ENCODE measurements around the gene EFR3B.
A peak's percentile ranks its signal among the peaks of the same experiment; 100 is the strongest.
"Not testable (repeated sequence)": the region's sequence is repeated elsewhere in the genome, so short reads cannot be mapped to it uniquely, and the experiment has no call there.

Gene EFR3B

DNA sequence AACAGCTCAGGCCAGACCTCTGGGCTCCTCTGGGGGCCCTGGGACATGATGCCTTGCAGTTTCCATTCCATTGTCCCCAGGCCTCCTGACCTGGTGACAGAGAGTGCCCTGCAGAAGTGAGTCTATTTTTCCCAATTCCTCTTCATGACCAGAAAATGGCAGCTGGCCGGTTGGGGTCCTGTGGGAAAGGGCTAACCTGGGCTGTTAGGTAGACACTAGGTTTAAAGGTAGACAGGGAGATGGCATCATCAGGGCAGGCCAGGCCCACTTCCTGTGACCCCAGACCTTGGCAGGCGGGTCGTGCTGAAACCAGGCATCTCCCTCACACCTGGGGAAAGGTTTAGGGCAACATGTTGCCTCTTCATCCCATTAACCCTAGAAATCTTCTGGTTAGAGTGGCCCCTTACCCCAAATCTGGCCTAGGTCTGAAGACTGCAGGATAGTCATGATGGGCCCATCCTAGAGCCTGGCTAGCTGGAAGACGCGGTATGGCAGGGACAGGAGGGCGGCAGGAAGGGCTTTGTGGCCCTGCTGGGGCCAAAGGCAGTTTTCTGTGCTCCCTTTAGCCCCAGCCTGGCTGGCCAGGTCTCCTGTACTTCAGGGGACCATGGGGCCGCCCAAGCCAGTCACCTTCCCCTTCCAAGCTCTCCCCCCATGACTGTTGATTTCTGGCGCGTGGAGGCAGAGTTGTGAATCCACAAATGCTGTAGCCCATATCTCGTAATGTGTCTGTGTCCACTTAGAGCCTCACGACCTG, 116.4 kb downstream of the EFR3B start:
- DNase-seq: no peak

DNA sequence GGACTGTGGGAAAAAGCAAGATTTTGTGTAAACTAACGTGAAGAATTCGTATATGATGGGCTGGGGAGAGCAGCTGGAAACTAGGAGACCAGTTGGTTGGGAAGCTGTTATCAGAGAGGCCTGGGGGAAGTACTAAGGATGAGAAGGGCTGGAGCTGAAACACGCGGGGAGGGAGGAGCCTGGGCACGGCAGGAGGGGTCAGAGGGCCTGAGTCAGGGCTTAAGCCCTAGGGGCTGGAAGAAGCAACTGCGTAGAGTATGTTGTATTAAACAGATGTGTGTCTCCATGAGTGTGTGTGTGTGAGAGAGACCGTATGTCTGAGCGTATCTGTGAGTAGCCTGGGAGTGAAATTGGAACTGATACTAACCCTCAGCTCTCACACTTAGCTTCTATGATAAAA, 118.1 kb downstream of the EFR3B start:
- DNase-seq: no peak

DNA sequence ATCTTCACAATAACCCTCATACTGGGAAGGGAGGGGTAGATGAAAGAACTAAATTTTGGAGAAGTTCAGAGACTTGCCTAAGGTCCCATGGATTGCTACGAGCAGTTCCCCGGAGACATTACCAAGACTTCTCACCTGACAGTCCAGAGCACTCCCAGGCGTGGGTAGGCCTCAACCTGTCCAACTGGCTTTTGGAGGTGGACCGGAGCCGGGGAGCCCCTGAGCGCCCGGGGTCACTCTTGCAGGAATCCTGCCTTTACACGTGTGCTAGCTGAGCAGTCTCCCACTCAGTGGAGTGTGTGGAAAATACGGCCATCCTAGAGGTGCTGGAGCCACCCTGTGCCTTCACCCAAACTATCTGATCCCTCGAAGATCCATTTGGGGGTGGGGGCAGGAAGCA, 118.5 kb downstream of the EFR3B start:
- no peak for DNase-seq

DNA sequence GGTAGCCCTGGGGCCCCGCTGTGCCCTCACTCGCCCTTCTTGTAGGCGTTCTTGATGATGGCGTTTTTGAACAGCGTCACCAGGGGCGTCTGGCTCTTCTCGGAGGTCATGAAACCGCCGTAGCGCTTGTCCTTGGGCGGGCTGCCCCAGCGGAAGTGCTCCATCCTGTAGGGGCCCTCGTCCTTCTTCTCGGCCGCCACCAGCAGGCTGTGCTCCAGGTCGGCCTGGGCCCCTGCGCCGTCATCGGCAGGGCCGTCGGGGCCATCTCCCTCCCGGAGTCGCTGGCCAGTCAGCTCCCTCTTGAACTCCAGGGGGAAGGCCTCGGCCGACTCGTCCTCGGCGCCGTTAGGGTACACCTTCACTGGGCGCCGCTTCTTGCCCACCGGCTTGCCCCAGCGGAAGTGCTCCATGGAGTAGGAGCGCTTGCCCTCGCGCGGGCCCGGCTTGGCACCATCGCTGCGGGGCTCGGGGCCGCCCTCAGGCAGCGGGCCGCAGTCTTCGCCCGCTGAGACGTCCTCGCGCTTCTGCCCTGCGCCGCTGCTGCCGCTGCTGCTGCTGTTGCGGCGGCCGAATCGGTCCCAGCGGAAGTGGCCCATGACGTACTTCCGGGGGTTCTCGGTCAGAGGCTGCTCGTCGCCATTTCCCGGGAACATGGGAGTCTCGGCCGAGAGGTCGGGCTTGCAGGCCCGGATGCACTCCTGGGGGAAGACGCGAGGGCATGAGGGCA, 119.3 kb downstream of the EFR3B start:
- no peak for DNase-seq

DNA sequence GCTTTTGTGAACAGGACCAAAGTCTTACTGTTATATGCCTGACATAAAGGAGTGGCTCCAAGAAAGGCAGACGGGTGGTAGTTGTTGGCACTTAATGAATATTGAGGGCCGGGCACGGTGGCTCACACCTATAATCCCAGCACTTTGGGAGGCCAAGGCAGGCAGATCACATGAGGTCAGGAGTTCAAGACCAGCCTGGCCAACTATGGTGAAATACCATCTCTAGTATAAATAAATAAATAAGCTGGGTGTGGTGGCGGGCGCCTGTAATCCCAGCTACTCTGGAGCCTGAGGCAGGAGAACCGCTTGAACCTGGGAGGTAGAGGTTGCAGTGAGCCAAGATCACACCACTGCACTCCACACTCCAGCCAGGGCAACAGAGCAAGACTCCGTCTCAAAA, 120.2 kb downstream of the EFR3B start:
- DNase-seq: not testable (repeated sequence)

DNA sequence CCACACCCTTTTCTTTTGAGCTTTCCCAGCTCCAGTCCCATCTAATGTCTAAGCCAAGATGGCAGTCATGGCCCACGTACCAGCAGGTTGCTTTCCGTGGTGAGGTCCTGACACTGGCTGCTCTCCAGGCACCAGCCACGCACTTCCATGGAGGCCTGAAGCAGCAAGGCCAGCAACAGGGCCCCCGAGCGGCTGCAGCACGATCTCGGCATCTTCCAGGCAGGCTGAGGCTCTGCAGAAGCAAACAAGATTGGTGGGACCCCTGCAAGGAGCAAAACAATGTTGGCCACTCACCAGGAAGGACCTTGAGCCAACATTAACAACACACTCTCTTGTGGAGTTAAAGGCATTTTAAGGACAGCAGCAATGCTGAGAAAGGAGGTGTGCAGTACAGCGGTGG, 122.7 kb downstream of the EFR3B start:
- DNase-seq: no peak

DNA sequence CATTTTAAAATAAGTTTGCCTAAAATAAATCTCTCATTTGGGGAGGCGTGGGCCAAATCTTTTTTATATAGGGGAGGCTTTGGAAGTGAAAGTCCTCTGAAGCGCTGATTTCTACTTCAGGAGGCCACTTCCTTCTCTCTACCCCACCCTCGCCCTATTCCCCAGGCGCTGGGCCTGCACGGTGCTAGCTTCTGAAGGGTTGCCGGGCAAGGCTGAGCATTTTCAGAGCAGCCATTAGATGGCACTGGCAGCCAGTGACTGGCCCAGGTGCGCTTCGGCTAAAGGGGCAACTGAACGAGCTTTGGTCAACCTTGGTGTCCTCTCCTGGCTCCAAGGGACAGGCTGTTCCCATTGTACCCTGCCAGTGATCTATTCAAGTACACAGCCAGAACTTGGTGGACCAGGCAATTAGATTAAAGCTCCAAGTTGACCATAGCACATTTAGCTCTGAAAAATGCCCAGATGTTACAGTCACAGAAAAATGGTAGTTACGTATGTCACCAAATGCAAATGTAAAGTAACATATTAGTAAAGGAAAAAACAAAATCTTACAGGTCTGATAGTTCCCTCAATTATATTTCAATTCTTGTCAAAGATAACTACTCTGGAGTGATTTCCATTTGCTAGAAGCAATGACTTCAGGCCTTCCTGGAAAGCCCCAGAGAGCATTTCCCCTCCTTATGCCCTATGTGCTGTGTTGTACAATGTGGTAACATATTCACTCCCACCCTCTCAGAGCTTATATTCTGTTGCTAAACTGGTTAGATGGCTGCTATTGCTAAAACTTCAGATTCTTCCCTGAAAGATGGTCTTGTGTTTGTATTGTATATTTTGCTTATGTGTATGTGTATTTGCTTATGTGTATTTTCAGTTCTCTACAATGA, 124.4 kb downstream of the EFR3B start:
- DNase-seq: peak; percentile 25

DNA sequence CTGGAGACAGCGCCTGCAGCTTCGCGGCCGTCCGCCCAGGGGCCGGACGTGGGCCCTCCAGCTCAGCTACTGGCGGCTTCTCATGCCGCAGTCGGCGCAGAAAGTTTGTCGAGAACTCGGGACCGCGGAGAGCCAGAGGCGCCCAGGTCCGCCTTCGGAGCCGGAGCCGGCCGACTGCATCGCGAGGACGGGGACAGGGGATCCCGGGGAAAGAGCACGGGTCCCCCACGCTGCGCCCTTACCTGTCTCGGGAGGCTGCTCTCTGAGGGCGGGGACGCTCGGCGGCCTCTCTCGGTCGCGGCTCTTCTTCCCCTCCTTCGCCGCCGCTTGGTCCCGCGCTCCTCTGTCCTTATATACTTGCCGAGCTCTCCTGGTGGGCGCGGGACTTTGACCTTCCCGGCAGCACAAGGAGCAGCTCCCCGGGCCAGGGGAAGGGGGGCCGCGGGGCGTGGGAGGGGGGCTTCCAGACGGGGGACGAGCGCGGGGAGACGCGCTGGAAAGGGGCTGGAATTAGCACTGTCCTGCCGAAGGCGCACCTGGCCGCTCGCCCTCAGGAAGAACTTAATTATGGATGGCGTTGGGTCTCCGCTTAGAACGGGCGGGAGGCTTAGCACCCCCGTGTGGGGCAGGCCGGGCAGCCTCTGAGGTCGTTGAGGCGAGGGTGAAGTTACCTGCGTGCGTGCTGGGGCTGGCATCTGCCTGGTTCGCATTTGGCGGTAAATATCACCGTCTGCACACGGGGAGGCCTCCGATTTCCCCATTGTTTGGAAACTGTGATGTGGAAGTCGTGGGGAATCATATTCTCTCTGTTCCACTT, 126.6 kb downstream of the EFR3B start, which contains the start of gene POMC:
Gene POMC (minus strand): TSS at position 325 of the 817 bp plus-strand sequence. CDS start 3,808 bp downstream, outside the sequence.
- peak; percentile 35 for DNase-seq

DNA sequence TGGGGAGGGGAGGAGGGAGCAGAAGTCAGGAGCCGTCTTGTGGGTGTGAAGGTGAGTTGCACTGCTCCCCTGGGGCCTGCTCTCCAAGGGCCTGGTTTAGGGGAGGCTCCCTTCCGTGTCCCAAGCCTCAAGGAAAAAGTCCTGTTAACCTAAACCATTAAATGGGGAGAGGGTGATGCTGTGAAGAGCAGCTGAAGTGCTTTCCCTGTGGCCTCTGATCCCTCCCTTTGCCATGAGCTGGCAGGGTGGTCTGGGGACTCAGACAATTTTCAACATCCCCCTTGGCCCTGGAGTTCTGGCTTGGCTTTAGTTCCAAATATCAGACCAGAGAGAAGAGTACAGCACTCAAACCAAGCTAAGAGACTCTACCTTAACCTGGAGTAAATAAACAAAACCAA, 127.2 kb downstream of the EFR3B start:
- no peak for DNase-seq

DNA sequence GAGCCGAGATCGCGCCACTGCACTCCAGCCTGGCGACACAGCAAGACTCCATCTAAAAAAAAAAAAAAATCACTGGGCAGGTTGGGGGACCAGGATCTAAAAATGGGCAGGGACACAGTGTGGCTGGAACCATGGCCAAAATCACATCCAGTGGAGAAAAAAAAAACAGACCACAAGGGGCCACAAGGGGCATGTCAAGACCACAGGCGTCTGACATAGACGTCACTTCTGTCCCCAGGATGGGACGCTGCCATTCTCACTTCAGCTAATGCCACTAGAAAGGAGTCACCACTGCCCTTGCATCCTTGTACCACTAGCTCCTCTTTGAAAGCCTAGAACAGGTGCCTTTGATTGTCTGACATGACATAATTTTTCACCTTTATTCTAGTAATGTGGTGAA, 129.0 kb downstream of the EFR3B start:
- no peak for DNase-seq

DNA sequence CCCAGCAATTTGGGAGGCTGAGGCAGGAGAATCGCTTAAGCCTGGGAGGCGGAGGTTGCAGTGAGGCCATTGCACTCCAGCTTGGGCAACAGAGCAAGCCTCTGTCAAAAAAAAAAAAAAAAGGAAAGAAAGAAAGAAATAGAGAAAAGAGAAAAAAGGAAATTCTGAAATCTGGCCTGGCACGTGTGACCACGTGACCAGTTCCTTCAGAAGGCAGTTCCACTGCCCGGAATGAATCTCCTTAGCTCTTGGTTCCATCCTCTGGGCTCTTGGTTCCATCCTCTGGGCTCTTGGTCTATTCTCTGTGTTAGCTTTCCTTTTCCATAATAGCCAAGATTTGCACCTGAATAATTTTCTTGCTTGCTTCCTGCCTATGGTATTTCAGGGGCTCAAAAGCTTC, 131.8 kb downstream of the EFR3B start:
- DNase-seq: no peak

DNA sequence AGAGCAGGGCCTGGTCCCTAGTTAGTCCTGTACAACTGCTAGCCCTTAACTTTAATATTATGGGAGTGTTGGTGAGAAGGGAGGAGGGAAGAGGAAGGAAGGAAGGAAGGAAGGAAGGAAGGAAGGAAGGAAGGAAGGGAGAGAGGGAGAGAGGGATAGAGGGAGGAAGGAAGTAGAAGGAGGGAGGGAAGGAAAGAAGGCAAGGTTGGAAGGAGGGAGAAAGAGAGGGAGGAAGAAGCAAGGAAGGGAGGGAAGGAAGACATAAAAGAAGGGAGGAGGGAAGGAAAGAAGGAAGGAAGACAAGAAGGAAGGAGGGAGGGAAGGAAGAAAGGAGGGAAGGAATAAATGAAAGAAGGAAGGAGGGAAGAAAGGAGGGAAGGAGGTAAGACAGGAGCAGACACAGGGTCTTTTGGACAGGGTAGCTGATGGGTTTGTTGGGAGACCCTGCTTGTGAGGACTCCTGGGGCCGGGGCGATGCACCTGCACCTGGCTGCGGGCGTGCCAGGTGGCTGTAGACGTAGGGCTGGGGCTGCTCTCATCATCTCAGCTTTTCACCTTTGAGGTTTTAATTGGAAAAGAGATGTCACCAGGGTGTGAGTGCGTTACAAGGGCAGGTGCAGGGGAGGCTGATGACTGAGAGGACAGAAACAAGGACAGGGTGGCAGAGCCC, 132.5 kb downstream of the EFR3B start:
- DNase-seq: no peak

DNA sequence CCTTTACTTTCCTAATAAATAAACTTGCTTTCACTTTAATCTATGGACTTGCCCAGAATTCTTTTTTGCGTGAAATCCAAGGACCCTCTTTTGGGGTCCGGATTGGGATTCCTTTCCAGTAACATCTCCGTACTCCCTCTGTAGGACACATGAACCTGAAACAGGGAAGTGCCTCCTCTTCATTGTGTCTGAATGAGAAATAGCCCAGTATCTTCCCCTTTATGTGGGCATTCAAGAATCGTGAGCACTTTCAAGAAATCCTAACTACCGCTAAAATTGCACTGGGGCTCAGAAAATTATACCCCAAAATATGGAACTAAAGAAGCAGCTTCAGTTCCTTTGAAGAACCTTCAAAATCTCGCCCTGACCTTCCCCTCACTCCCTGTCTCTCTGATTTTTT, 134.3 kb downstream of the EFR3B start:
- no peak for DNase-seq

DNA sequence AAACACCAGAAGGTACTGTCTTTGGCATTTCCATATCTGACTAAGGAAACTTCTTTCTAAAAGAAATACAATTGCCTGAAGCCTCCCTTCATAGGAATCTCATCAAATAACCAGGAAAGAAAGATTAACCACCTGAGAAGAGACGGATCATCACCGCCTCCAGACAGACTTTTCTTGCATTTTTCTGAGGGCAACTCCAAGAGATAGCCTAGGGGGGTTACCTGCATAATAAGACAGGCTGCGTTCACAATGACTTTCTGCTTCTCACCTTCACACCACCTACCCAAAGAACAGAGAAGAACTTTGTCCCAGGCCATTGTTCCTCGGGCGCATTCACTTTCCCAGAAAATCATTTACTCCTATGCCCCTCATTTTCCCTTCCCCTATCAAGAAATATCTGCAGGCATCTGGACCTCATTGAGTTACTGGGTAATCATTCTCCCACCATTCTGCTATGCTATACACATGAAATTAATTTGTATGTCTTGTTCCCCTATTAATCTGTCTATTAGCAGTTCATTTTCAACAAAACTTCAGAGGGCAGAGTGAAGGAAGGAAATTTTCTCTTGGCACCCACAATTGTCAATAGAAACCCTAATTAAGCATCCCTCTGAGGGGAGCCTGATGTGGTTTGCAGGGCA, 134.8 kb downstream of the EFR3B start:
- no peak for DNase-seq

DNA sequence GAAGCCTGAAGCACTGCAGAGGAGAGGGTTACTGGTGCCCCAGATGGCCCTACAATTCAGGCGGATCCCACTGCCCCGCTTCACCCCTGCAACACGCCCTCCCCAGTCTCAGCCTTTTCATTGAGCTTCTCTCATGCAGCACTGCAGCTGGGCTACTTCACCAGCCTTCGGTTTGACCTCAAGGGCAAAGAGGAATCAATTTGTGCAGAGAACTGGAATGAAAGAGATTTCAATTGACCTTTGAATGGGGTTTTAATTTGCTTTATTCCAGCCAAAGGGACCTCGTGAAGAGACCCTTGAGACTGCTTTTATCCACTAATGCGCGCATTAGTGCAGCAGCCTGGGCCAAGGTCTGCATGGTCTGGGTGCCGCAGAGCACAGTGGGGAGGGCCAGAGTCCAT, 135.3 kb downstream of the EFR3B start:
- DNase-seq: no peak

DNA sequence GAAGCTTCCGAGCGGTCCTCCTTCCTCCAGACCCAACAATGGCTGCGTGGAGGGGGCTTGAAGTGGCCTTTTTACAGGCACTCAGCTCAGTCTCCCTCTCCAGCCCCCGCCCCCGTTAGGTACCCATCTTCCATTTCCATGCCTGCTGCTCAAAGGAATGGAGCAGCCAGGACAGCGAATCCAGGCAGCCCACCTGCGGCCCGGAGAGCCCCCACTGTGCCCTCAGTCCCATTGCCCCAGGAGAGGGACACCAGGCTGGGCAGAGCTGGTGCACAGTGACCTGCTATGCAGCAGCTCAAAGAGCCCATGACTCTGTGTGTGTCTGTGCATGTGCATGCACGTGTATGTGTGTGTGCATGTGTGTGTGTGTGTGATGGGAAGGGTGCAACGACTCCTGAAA, 137.1 kb downstream of the EFR3B start:
- no peak for DNase-seq

DNA sequence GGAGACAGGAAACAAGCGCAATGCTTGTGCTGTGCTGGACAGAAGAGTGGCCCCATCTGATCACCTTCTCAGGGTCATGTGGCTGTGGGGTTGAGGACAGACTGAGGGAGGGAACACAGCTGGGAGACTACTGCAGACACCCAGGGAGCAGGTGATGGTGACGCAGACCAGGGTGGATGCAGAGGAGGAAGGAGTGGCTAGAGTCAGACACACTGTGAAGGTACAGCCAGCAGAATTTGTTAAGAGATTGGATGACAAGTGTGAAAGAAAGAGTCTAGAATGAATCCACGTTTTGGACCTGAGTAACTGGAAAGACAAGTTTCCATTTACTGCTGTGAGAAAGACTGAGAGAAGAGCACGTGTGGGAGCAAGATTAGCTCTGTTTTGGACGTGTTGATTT, 142.4 kb downstream of the EFR3B start:
- no peak for DNase-seq

DNA sequence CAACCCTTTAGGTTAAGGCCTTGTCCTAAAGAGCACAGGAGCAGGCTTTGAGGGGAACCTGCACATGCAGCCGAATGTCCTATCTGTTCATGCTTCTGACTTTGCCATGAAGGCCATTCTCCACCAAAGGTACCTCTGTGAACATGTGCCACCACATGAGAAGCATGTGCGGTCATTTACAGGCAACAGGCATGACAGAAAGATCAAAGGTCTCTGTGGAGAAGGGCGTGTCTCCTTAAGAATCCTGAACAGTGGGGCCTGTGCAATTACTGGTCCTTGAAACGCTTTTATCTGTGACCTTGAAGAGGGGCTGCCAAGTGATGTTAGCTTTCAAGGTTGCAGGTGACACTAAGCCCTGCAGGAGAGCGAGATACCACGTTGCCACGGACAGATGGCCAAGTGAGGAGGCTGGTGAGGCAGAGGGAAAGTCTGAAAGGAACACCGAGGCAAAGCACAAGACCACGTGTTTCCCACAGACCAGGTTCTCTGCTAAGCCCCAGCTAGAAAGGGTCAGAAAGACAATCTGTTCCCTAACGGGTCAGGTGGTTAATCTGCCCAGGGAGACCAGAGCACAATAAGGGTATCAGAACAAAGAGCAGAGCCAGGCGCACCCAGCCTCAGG, 146.0 kb downstream of the EFR3B start:
- DNase-seq: no peak

DNA sequence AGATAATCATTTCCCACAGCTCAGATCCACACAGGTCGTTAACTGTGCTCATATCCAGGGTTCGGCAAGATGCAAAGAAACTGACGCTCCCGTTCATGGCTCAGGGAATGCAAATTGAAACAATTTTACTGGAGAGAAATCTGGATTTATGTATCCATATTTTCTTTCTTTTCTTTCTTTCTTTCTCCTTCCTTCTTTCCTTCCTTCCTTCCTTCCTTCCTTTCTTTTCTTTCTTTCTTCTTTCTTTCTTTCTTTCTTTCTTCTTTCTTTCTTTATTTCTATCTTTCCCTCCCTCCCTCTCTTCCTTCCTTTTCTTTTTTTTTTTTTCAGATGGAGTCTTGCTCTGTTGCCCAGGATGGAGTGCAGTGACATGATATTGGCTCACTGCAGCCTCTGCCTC, 146.5 kb downstream of the EFR3B start:
- DNase-seq: no peak

DNA sequence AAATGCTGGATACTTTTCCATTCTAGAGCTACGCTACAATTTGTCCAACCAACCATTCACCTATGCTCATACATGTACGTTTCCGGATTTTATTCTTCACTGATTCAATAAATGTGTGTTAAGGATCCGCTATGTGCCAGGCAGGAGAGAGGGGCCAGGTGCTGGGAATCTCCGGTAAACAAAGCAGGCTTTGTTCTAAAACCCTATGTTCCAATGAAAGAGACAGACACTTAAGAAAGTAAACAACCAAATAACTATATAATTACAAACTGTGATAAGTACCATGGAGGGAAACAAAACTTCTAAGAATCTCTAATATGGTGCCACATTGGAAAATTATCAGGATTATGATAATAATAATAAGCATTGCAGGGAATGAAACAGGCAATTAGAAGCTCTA, 148.7 kb downstream of the EFR3B start:
- peak; percentile 55 for DNase-seq

DNA sequence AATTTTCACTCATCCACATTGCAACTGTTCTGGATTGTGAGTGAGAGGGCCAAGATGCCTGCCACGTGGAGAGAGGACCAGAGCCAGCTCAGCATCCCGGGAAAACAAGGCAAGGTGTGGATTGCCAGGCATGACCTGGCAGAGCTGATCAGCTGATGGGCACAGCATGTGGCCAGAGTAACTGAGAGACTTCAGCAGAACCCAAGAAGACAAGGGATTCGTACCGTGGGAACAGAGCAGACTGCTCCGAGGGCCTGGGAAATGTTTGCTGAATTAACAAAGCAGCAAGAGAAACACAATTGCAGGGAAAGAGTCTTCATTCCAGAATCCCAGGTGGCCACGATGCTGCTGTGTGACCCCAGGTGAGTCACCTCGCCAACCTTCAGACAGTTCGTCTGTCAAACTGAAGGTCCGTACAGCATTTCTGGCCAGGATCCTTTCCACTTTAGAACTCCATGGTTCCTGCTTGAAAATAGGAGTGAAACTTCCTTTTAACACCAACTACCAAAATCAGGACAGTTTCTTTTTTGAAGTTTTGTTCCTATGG, 152.8 kb downstream of the EFR3B start:
- DNase-seq: no peak
